ENCODE data around the gene CTNNA3.
"Not testable (repeated sequence)": the region's sequence is repeated elsewhere in the genome, so short reads cannot be mapped to it uniquely, and the experiment has no call there.

CTNNA3 gene

DNA sequence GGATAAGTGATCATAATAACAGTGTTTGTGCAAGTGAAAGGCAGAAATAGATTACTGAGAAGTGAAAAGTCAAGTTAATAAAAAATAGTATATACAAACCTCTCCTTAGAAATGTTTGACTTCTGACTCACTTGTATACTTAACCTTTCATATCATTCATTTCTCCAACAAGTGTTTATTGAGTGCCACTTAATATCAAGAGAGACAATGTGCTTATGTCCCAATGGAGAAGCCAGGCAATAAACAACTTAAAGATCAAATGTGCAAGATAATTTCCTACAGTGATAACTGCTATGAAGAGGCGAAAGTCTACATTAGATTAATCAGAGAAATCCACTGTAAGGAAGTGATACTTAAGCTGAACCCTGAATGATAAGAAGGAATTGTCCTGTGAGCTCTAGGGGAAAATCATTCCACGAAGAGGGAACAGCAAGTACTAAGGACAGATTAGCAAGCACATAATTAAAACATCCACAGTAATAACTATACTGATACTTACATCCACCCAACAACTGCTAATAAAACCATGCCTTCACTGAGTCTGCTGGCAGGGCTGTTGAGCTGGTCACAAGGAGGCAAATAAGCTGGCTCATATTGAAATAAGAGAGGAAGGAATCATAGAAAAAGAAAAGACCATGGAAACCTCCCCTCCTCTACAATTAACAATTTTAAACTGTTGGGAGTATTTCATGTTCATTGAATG is 203.5 kb downstream of the CTNNA3 start:
- no peak for DNase-seq

GRCh38 chr10:67487906-67488619 is 207.9 kb downstream of the CTNNA3 start:
- DNase-seq = no peak

GRCh38 chr10:67487199-67487598 is 208.8 kb downstream of the CTNNA3 start:
- DNase-seq = no peak

GRCh38 chr10:67477868-67478267 is 218.1 kb downstream of the CTNNA3 start:
- no peak for DNase-seq

GRCh38 chr10:67476201-67476600 is 219.8 kb downstream of the CTNNA3 start:
- DNase-seq = no peak

DNA sequence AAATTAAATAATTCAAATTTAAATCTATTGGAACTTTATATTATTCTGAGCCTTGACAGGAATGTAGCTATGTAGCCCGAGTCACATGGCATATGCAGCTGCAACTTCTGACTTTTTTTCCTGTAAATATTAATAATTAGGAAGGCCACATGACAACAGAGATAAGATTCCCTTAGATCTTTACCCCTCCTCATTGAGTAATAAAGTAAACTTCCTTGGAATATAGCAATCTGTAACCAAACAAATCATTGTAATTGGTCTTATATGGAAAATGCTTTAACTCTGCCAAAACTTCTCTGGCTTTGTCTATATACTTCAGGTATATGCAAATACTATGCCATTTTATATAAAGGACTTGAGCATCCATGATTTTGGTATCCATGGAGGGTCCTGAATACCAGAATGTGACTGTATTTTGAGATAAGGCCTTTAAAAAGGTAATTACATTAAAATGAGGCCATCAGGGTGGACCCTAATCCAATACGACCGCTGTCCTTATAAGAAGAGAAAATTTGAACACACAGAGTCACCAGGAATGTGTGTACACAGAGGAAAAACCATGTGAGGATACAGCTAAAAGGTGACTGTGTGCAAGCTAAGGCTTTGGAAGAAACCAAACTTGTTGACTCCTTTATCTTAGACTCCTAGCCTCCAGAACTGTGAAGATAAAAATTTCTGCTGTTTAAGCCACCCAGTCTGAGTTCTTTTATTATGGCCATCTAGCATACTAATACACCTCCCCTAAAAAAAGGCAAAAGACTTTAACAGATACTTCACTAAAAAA is 222.0 kb downstream of the CTNNA3 start:
- no peak for DNase-seq

DNA sequence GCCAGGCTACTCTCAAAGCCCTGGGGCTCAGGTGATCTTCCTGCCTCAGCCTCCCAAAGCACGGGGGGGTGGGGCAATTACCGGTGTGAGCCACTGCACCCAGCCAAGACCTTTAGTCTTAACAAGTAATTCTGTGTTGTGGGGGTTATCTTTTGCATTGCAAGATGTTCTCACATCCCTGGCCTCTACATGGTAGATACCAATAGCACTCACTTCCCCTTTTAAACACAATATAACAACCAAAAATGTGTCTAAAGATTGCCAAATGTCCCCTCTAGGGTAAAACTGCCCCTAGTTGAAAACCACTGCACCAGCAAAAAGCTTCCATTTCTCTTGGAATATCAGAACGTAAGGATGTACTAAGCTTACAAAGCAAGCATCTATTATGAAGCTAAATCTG is 225.0 kb downstream of the CTNNA3 start:
- DNase-seq = no peak

GRCh38 chr10:67464278-67464677 is 231.7 kb downstream of the CTNNA3 start:
- no peak for DNase-seq

- no peak for DNase-seq
These were observed 243.1 kb downstream of the CTNNA3 start for GRCh38 chr10:67452892-67453291.

DNA sequence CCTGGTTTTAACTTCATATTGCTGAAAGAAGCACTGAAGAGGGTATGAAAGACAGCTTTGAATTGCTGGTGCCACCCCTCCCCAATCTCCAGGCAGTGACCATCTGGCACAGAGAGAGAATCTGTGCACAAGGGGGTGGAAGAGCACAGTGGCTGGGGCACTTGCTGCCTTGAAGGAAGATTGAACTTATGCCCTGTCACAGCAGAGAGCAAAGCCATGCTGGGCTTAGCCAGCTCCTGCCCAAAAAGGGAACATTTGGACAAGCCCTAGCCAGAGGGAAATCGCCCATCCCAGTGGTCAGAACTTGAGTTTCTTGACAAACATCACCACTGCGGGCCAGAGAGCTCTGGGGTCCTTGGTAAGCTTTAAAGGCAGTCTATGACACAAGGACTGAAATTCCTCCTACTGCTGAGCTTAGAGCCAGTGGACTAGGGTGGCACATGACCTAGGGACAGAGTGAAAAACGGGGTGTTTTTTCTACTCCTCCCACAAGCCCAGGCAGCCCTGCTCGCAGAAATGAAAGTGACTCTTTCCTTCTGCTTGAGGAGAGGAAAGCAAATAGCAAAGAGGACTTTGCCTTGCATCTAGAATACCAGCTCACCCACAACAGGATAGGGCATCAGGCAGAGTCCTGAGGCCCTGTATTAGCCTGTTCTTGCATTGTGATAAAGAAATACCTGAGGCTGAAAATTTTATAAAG is 257.2 kb downstream of the CTNNA3 start:
- no peak for DNase-seq

DNA sequence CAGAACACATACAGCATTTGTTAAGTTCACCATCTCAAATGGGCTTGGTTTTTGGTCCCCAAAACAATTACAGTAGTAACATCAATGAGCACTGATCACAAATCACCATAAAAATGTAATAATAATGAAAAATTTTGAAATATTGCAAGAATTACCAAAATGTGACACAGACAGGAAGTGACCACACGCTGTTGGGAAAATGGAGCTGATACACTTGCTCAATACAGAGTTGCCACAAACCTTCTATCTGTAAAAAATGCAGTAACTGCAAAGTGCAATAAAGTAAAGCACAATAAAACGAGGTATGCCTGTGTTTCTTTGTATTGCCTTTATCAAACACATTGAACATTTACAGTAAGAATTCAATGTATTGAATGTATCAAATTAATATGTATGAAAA is 262.7 kb downstream of the CTNNA3 start:
- DNase-seq = no peak

- DNase-seq = no peak
These were observed 293.4 kb downstream of the CTNNA3 start for GRCh38 chr10:67402620-67403019.

GRCh38 chr10:67401711-67402110 is 294.3 kb downstream of the CTNNA3 start:
- no peak for DNase-seq

GRCh38 chr10:67386841-67387533 is 309.0 kb downstream of the CTNNA3 start:
- DNase-seq = not testable (repeated sequence)

DNA sequence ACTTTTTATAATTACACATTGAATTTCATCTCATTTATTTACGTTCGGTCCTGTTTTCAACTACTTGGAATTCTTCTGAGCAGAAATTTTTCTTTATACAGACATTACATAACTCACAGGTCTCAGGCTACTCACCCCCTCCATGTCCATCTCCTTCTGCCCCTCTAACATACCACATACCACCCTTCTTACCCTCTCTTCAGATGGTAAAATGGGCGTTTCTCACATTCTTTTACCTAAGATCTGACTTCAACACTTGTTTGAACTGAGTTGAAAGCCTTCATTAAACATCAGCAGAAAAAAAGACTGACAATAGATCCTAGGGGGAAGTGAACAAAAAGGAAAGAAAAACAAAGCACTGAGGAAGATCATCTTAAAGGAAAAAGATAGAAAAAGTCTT is 309.7 kb downstream of the CTNNA3 start:
- no peak for DNase-seq

- DNase-seq = no peak
These were observed 310.4 kb downstream of the CTNNA3 start for GRCh38 chr10:67385566-67385965.

GRCh38 chr10:67385089-67385488 is 310.9 kb downstream of the CTNNA3 start:
- no peak for DNase-seq

DNA sequence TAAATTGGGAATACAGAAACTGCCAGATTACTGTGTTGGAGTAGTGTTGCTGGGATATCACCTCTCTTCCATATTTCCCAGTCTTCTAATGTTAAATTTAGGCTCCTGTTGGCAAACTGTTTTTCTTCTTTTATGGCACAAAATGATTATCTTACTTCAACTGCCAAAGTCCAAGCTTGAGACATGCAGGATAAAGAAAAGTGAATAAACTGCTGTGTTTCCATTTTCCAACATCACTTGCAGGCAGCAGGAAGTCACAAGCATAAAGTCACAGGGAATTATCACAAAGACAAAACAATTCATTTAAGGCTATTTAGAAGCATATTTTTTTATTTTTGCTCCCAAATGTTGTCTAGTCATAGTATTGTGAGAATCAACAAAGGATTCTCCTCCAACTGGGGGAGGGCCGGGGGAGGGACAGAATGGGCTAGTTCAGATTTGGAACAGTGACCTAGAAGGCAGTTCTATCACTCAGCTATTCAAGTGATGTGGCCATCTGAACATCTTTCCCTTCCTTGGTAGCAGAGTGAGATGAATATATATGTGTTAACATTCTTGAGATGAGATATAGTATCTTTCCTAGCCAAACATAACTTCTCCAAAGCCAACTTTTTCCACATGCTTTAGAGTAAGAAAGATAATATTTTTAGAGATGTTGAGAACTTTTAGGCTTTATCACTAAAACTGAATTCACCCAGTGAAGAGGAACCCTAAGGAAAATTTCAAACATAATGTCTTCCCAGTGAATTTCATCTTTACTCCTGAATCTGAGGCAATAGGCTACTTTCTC is 364.7 kb downstream of the CTNNA3 start:
- no peak for DNase-seq

DNA sequence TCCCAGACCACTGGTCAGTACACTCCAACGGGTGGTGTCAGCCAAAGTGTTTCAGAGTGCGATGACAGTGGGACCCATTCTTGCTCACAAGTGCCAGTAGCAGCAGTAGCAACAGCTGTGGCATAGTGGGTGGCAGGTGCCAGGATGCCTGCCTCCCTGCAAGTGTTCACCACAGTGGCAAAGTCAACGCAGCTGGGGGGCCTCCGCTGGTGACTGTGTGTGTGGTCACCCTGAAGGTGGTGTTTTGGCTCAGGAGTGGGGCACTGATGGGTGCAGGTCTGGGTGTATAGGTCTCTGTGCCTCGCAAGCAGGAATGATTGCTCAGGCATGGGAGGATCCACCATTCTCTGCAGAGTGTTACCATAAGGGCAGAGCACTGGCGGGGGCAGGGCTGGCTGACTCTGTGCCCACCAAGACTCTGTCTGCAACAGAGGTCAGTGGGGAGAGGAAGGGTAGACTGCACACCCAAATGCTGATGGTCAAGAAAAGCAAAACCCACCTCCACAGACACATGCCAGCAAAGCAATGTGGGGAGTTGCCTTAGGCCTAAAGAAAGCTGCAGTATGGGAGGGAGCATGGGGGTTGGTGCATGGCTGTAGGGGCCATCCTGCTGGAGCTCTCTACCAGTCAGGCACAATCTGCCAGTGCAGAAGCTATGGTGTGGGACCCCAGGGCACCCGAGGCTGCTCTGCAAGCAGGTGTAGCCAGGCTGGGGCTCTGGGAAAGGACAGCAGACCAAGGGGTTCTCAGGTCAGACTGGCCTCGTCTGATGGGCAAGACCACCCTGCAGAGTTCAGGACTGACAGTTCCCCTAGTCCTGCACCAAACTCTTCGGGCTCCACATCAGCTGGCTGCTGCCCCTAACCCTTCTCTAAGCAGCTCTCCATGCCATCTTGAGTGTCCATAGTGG is 368.1 kb downstream of the CTNNA3 start:
- DNase-seq = no peak

DNA sequence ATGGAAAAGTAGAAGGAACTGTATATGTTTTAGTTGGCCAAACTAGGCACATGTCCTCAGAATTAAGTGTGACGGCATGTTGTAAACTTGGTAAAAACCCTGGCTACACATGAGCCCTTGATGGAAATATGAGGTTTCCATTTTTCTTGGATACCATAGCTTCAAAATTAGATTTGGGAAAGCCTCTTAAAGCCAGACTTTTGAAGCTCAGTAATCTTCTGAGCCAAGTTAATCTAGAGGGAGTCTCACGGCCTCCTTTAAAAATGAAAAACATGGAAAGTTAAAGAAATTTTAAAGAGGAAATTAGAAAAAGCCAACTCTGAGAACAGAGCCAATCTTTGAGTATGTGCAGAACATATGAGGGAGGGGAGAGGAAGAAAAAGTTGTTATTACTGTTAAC is 376.0 kb downstream of the CTNNA3 start:
- DNase-seq = no peak

DNA sequence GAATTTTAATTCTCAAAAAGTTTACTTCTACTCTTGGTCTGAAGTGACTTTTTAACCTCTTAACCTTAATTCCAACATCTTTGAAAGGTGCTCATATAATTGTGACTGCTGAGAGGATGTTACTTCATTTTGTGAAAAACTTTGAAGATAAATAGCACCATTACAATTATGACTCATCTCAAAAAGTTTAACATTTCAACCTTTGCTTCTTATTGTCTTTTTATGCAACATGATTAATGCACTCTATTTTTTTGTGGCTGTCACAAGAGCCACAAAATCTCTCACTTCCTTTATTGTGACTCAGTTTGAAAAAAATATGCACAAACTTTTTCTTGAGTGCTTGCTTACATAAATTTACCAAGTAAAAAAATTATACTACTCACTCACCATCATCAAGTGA is 387.1 kb downstream of the CTNNA3 start:
- DNase-seq = no peak

All from activated T-cell treated with anti-CD3 and anti-CD28 coated beads, Interleukin-2, amount 50 U/mL, for 1 hour (primary cell).